RPMI8226 (cell line): ENCODE results near the gene SNCA.

ENCODE experiments used
- DNase-seq: peaks from one replicate; pipeline ENCODE4 v3.0.0-alpha.2; 2015

The SNCA gene

GRCh38 chr4:89836897-89837384 lies at the start of gene SNCA:
SNCA (minus strand) TSS chr4:89837161; CDS start chr4:89835667, 1,494 bp downstream.
- no peak for DNase-seq

- DNase-seq, result no peak
These were observed 42.3 kb upstream of the SNCA start for GRCh38 chr4:89879215-89879614.

GRCh38 chr4:89878611-89879010 lies 41.6 kb upstream of the SNCA start:
- no peak for DNase-seq

GRCh38 chr4:89876548-89876947 lies 39.6 kb upstream of the SNCA start:
- DNase-seq, result no peak

GRCh38 chr4:89871211-89871610 lies 34.2 kb upstream of the SNCA start:
- DNase-seq, result no peak

GRCh38 chr4:89868999-89869589 lies 32.1 kb upstream of the SNCA start:
- no peak for DNase-seq

GRCh38 chr4:89868276-89868675 lies 31.3 kb upstream of the SNCA start:
- no peak for DNase-seq

- no peak for DNase-seq
These were observed 26.6 kb upstream of the SNCA start for GRCh38 chr4:89863533-89863932.

GRCh38 chr4:89860971-89861370 lies 24.0 kb upstream of the SNCA start:
- no peak for DNase-seq

- no peak for DNase-seq
These were observed 18.3 kb upstream of the SNCA start for GRCh38 chr4:89855236-89855635.

- no peak for DNase-seq
These were observed 10.8 kb upstream of the SNCA start for GRCh38 chr4:89847571-89848325.

- no peak for DNase-seq
These were observed 2.6 kb upstream of the SNCA start for GRCh38 chr4:89839558-89839957.

GRCh38 chr4:89837993-89838390 lies 1.0 kb upstream of the SNCA start:
- no peak for DNase-seq

GRCh38 chr4:89837385-89837992 lies 528 bp upstream of the SNCA start:
- DNase-seq, result no peak

- no peak for DNase-seq
These were observed 773 bp downstream of the SNCA start for GRCh38 chr4:89836031-89836745.

GRCh38 chr4:89835413-89835812 lies 1.5 kb downstream of the SNCA start:
- no peak for DNase-seq

- no peak for DNase-seq
These were observed 2.3 kb downstream of the SNCA start for GRCh38 chr4:89834486-89835209.

- DNase-seq, result no peak
These were observed 7.4 kb downstream of the SNCA start for GRCh38 chr4:89829470-89830138.

- DNase-seq, result no peak
These were observed 13.5 kb downstream of the SNCA start for GRCh38 chr4:89823416-89823815.

- no peak for DNase-seq
These were observed 15.3 kb downstream of the SNCA start for GRCh38 chr4:89821612-89822011.

- DNase-seq, result no peak
These were observed 17.0 kb downstream of the SNCA start for GRCh38 chr4:89820010-89820409.

- DNase-seq, result no peak
These were observed 22.6 kb downstream of the SNCA start for GRCh38 chr4:89814362-89814761.
